Inflammatory macrophage (primary cell): ENCODE data around the gene SLC46A3.
A peak's percentile ranks its signal among the peaks of the same experiment; 100 is the strongest.

Experiments
- DNase-seq, 2 donors: peaks; one replicate each; pipeline ENCODE4 v3.0.0-alpha.2; 2020 to 2022

The SLC46A3 gene

DNA sequence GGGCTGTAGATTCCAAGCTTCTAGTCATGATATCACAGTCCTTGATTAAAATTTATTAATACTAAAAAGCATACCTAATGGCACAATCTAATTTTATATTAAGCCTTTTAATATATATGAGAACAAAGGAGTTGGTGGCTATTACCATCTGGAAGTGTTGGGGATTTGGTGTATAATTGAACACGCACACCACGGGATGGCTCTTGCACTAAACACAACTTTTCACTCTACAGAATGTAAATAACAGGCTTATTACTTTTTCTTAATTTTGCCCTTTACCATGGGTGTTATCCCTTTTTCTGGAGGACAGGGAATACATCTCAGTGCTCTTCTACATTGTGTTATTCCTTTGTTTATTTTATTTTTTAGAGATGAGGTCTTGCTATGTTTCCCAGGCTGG lies 38.2 kb downstream of the SLC46A3 start:
- DNase-seq = no peak

DNA sequence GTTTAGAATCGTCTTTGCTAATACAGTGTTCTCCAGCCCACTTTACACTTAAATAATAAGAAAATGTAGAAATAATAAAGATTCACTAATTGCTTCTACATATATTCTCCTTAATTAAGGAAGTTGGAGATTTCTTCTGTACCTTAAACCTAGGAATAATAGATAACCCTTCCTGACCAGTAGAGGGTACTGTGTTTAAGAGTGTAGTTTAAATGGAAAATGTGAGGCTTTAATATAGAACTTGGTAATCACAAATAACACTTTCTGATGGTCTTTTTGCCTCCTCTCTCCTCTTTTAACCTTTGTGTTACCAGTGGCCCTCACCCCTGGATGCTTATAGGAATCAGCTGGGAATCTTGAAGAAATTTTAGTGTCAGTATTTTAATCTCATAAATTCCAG lies 39.1 kb downstream of the SLC46A3 start:
- DNase-seq = no peak

DNA sequence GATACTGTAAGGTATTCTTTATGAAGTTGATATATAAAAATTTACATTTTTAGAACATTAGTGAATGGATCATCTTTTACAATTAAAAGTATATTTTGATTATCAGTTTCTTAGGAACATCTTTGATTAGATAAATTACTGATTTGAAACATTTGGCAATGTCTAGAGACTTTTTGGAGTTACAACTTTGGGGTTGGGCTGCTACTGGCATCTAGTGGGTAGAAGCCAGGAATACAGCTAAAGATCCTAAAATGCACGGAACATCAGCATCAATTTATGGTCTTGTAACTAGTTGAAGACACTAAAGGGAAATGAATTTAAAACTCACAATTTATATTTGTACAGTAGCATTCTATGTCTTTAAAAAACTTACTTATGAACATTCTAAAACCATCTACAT lies 40.0 kb downstream of the SLC46A3 start:
- DNase-seq = peak in 1 of 2 donors; percentile 20

DNA sequence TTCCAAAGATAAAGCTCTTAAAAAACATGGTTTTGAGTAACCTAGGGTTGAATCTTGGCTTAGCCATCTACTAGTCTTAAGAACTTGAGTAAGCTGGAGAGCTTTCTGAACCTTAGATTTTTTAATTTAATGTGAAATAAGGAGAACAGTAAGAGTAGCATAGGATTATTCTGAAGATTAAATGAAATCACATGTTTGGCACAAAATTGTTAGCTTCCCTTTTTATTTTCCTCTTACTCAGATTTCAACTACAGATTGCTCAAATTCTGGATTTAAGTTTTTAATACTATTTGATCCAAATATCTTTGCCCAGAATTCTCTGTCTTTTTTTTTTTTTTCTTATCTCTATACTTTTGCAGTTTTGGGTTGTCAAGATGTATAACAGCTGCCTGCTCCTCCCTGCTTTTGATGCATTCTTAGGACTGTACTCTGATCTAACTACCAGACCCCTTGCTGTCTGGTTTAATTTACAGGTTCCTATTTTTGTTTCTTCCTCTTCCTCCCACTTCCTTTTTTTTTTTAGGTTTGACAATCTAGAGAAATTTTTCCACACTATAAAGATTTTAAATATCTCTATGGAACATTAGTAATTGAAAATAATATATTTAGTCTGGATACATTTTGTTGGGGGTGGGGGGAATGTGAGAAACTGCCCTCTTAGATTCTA lies 47.5 kb downstream of the SLC46A3 start:
- DNase-seq = peak; percentile 22 to 72

DNA sequence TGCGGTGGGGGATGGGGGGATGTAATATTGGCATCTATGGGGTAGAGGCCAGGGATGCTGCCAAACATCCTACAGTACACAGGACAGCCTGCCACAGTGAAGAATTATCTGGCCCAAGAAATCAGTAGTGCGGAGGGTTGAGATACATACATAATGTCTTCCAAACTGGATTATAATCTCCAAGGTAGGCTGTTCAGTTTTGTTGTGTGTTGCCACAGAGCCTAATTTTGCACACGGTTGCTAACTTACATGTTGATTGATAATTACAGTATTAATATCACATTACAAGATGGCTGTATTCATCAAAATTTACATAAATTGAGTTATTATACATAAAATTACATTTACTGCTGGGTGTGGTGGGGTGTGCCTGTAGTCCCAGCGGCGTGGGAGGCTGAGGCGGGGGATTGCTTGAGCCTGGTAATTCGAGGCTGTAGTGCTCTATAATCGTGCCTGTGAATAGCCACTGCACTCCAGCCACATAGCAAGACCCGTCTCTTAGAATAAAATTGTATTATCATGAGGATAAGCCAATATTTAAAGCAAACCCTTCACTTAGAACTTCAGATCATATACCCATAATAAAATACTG lies 51.8 kb downstream of the SLC46A3 start:
- DNase-seq = no peak

DNA sequence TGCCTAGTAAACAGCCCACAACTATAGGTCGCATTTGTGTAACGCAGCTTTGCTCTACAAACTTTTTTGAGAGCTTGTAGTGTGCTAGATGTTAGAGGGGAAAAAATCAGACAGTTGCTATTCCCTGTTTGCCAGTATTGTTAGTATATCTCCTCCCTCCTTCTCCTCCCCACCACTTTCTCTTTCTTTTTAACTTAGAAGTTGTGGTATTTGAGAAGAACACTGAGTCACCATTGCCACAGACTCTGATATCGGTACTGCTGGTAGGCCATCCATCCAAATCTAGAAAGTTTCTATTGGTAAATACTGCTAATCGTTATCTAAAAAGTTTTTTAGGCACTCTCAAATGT lies 59.2 kb downstream of the SLC46A3 start:
- peak in 1 of 2 donors; percentile 27 for DNase-seq

DNA sequence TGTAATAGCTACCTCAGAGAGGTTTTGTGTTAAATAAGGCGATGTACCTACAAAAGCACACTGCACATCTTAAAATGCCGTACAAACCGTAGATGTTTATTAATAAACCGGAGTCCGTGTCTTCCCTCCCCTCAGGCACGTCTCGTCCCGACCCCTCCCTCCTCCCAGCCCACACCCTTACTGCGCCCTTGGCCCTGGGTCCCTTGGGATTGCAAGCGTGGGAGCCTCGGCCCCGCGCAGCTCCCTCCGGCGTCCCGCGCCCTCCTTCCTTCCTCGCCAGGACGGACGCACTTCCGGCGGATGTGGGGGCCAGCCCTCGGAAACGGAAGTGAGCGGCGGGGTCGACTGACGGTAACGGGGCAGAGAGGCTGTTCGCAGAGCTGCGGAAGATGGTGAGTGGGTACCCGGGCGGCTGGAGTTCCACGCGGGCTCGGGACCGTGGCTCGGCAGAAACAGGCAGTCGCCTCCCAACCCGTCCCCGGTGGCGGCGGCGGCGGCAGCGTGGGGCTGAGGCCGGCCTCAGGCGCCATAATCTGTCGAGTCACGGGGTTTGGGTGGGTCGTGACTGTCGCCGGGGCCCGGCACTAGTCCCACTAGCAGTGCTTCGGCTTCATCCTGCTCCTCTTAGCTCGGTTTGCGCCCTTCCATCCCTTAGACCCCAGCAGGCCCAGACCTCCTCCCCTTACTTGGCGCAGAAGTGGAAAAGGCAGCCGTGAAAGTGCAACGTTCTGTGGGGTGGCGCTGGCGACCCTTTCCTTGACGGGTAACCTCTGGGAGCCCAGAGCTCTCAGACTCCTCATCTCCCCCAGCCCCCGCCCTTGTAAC lies 59.8 kb downstream of the SLC46A3 start, which contains the start of gene POMP:
POMP (plus strand) TSS at position 335 of the 825 bp plus-strand sequence; CDS start at position 390, 55 bp downstream.
- peak; percentile 86 to 93 for DNase-seq

DNA sequence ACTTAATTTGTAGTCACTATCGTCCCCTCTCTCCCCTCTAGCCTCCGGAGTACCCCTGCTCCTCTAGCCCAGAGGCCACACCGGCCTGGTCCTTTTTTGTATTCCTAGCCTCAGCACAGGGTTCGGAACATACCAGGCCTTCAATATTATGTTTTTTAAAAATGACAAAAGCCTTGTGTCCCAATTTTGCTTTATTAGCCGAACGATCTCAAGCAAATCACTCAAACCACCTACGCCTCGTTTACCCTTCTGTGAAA lies 60.3 kb downstream of the SLC46A3 start:
- no peak for DNase-seq

DNA sequence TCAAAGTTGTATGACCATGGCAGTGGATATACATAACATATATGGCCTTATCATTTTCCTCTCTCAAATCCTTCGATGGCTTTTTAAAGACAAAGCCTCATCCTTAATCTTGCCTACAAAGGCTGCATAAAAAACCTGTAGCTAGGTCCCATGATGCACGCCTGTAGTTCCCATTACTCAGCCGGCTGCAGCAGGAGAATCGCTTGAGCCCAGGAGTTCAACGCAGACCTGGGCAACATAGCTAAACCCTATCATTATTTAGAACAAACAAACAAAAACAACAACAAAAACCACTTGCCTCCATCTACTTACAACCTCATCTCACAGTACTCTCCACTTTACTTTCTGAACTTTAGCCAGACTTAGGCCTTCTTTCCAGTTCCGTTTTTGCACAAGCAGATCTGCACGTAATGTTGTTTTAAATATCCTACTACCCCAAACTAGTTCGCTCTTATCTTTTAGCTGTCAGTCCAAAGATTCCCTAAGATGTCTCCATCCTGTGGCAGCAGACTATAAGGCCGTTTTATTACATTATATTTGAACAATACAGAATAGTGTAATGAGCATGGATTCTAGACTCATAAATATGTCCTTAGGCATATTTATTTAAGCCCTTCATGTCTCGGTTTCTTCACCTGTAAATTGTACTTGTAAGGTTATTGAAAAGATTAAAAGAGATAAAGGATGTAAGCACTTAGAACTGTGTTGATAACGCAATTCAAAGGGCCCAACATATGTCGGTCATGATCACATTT lies 60.8 kb downstream of the SLC46A3 start:
- DNase-seq = peak; percentile 52 to 54

DNA sequence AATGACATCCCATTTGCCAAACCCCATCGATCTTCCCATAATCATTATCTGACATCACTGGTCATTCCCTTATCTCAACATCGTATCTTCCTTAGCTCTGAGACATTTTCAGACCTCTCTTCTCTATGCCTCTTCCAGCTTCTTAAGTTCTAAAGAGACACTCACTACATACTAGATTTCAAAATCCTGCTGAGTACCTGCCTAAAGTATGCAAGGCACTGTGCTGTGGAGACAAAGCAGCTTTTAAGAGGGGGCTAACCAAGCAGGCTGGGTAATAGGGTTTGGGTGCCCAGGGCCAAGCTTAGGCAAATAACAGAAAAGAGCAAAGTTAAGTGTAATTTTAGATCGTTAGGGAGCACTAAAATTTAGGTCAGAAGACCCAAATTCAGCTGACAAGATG lies 63.2 kb downstream of the SLC46A3 start:
- DNase-seq = no peak

DNA sequence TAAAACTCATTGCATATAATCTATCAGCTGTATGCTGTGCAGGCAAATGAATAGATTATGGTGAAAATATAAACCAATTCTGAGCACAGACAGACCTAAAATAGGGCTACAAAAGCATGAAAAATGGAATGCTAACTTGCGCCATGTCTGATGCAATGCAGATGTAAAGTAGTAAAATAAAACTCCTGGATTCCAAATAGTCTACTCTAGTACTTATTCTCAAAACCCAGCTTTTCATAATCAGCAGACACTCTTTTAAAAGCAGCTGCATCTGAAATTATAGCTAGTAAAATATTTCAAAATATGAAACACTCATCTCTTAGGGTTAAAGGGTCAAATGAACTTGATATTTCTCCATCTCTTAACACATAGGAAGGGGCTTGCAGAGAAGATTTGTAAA lies 64.5 kb downstream of the SLC46A3 start:
- no peak for DNase-seq

DNA sequence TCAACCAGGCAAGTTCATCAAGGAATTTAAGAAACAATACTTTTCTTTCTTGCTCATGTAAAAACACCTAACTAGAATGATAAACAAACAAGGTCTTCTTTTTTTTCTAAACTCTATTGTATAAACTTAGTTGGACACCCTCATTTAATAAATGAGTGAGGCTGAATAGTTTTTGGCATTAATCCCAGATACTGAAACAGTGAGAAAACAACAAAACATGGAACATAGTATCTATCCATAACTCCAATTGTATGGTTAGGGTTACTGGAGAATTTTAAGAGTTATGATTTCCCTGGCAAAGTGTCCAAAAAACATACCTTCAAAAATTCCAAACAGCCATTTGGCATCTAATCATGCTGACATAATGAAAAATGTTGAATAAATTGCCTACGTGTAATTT lies 65.7 kb downstream of the SLC46A3 start:
- no peak for DNase-seq

DNA sequence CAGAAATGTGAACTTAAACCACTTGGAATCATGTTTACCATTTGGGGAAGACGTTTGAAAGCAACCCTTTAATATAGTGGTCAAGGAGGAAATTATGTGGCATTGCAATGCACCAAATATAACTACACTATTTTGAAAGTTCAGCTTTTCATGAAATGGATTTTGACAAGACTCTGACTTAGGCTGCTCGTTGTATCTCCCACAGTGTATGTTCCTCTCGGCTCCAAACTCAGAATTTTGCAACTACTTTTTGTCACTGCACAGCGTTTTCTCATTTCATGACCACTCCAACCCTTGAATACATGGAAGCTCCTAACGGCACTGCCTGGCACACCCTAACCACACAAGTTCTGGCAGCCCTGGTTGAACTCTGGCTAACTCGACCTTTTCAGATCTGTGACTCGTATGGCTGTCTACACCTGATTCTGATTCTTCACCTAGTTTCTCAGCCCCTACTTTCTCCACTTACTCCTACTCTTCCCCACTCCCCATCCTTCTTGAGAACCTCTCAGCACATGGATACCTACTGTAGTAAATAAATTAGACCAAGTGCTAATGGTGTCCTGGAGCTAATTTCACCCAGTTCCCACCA lies 66.9 kb downstream of the SLC46A3 start:
- DNase-seq = peak; percentile 65 to 68

DNA sequence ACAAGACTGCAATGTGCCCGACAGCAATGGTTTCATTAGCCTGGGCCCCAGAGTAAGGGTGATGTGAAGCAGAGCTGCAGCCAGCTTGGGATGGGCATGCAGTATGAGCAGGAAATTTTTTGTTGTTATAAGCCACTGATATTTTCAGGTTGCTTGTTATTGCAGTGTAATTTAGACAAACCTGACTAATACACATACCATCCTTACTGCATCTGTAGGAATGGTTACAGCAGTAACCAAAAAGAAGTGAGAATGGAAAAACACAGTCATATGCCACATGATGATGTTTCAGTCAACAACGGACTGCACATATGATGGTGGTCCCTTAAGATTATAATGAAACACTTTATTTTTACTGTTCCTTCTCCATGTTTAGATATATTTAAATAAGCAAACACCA lies 68.5 kb downstream of the SLC46A3 start:
- no peak for DNase-seq
